Prostate gland (tissue), 2 donors: ENCODE data around the gene TMC3.

Source experiments
- POLR2AphosphoS5 ChIP-seq: sonication (generic); formaldehyde crosslinking; IDR thresholded peaks from one replicate; pipeline ENCODE4 v1.6.1; 2017; ENCODE audit warnings: antibody characterized with exemption
- TF ChIP-seq, protein P1 (sequence below), 4 experiments: fragments of 200-600 bp in 2 of 4; fragments of 450-650 bp in 2 of 4; sonication (generic) in 2 of 4; IDR thresholded peaks; 1 replicate in 3 of 4; 2 replicates in 1 of 4; pipeline ENCODE4 v1.5.1; 2016 to 2019; ENCODE audit warnings: antibody characterized with exemption in 4 of 4, mild to moderate bottlenecking in 2 of 4, moderate library complexity in 2 of 4

- TF ChIP-seq, protein P1, sequence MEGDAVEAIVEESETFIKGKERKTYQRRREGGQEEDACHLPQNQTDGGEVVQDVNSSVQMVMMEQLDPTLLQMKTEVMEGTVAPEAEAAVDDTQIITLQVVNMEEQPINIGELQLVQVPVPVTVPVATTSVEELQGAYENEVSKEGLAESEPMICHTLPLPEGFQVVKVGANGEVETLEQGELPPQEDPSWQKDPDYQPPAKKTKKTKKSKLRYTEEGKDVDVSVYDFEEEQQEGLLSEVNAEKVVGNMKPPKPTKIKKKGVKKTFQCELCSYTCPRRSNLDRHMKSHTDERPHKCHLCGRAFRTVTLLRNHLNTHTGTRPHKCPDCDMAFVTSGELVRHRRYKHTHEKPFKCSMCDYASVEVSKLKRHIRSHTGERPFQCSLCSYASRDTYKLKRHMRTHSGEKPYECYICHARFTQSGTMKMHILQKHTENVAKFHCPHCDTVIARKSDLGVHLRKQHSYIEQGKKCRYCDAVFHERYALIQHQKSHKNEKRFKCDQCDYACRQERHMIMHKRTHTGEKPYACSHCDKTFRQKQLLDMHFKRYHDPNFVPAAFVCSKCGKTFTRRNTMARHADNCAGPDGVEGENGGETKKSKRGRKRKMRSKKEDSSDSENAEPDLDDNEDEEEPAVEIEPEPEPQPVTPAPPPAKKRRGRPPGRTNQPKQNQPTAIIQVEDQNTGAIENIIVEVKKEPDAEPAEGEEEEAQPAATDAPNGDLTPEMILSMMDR (IDR thresholded peaks at IDR 0.05), result no peak
- TF ChIP-seq POLR2AphosphoS5, result no peak
These were observed 91.5 kb downstream of the TMC3 start for GRCh38 chr15:81282606-81282895.
